NB4 (cell line): ENCODE data around the gene IKBIP.
A peak's percentile ranks its signal among the peaks of the same experiment; 100 is the strongest.
"Not testable (repeated sequence)": the region's sequence is repeated elsewhere in the genome, so short reads cannot be mapped to it uniquely, and the experiment has no call there.

ENCODE experiments used
- DNase-seq: peaks from one replicate; pipeline ENCODE4 v3.0.0; 2010; ENCODE audit warnings: low read depth
- H3K4me3 ChIP-seq: one replicate; pipeline ENCODE4 v1.5.1; 2011; ENCODE audit warnings: mild to moderate bottlenecking, low read depth, low read length, moderate library complexity
- MYC ChIP-seq: IDR thresholded peaks from 2 replicates; pipeline ENCODE4 v1.6.1; 2011; ENCODE audit warnings: low read depth, low read length
- POLR2A ChIP-seq: IDR thresholded peaks from 2 replicates; pipeline ENCODE4 v1.6.1; 2011; ENCODE audit warnings: mild to moderate bottlenecking; ENCODE audit not compliant: insufficient read length; ENCODE audit errors: extremely low read depth
- TF ChIP-seq, protein P1 (sequence below): IDR thresholded peaks from one replicate; pipeline ENCODE4 v1.5.1; 2012; ENCODE audit warnings: low read depth, low read length
- TF ChIP-seq, protein P2 (sequence below): IDR thresholded peaks from 2 replicates; pipeline ENCODE4 v1.6.1; 2011; ENCODE audit warnings: low read depth, low read length

Gene IKBIP

GRCh38 chr12:98581101-98581500, 63.5 kb downstream of the IKBIP start:
- DNase-seq, result no peak

GRCh38 chr12:98580695-98581094, 63.9 kb downstream of the IKBIP start:
- no peak overlapping the region for H3K4me3 ChIP-seq
- DNase-seq, result no peak
- TF ChIP-seq, protein P1, sequence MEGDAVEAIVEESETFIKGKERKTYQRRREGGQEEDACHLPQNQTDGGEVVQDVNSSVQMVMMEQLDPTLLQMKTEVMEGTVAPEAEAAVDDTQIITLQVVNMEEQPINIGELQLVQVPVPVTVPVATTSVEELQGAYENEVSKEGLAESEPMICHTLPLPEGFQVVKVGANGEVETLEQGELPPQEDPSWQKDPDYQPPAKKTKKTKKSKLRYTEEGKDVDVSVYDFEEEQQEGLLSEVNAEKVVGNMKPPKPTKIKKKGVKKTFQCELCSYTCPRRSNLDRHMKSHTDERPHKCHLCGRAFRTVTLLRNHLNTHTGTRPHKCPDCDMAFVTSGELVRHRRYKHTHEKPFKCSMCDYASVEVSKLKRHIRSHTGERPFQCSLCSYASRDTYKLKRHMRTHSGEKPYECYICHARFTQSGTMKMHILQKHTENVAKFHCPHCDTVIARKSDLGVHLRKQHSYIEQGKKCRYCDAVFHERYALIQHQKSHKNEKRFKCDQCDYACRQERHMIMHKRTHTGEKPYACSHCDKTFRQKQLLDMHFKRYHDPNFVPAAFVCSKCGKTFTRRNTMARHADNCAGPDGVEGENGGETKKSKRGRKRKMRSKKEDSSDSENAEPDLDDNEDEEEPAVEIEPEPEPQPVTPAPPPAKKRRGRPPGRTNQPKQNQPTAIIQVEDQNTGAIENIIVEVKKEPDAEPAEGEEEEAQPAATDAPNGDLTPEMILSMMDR, result no peak
- no peak for TF ChIP-seq MYC
- no peak for TF ChIP-seq POLR2A
- TF ChIP-seq, protein P2, sequence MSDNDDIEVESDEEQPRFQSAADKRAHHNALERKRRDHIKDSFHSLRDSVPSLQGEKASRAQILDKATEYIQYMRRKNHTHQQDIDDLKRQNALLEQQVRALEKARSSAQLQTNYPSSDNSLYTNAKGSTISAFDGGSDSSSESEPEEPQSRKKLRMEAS, result no peak

More at GRCh38 chr12:98581101-98581500, 63.5 kb downstream of the IKBIP start:
- H3K4me3 ChIP-seq, result no peak overlapping the region
- no peak for TF ChIP-seq POLR2A
- TF ChIP-seq MYC, result no peak
- TF ChIP-seq, protein P2, result no peak
- TF ChIP-seq, protein P1, result no peak

DNA sequence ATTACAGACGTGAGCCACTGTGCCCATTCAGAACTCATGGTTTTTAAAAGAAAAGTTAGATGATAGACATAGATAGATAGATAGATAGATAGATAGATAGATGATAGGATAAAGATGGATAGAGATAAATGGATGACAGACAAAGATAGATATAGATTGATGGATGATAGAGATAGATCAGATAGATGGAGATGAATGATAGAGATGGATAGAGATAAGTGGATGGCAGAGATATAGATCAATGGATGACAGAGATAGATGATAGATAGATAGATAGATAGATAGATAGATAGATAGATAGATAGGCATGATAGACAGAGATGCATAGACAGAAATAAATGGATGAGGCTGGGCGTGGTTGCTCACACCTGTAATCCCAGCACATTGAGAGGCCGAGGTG, 64.8 kb downstream of the IKBIP start:
- DNase-seq, result no peak
- no peak overlapping the region for H3K4me3 ChIP-seq
- TF ChIP-seq MYC (no peak), POLR2A (no peak)
- TF ChIP-seq, protein P2, result no peak
- TF ChIP-seq, protein P1, result no peak

- no peak for DNase-seq
- no peak overlapping the region for H3K4me3 ChIP-seq
- TF ChIP-seq, protein P2, result no peak
- TF ChIP-seq MYC (no peak), POLR2A (no peak)
- TF ChIP-seq, protein P1, result no peak
Measured at GRCh38 chr12:98579347-98579746, 65.2 kb downstream of the IKBIP start.

DNA sequence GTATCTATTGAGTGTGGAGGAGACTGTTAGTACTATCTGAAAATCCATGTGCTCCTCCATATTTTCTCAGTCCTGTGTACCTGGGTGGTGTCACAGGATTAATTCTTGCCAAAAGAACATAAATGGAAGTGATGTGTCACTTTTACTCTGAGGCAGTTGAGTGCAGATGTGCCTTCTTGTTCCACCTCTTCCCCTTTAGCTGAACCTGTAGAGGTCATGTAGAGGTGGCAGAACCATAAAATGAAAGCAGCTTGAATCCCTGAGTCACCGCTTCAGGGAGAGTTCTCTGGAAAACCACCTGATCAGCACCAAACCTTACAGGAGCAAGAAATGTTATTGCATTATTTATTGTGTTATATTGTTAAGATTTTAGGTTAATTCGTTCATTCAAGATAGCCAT, 65.8 kb downstream of the IKBIP start:
- TF ChIP-seq, protein P2, result no peak
- no peak overlapping the region for H3K4me3 ChIP-seq
- peak; percentile 42 for DNase-seq

DNA sequence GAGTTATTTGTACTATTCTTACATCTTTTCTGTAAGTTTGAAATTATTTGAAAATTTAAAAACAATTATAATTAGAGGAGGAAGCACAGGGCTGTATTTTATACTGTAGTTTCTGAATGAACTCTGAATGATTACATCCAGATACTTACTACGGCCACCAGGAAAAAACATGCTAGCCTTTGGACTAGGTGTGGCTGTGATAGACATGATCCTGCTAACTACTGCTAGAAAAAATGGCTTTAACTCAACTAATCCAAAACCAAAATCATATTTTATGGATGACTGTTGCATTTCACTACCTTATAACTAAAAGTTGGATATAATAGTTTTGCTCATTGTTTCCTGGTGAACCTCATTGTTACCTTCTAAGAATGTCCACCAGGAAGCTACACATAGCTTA, 66.2 kb downstream of the IKBIP start:
- no peak for TF ChIP-seq MYC
- TF ChIP-seq, protein P1, result no peak
- TF ChIP-seq, protein P2, result no peak
- no peak for TF ChIP-seq POLR2A
- DNase-seq, result no peak
- no peak overlapping the region for H3K4me3 ChIP-seq

GRCh38 chr12:98576795-98577194, 67.8 kb downstream of the IKBIP start:
- DNase-seq, H3K4me3 ChIP-seq: not testable (repeated sequence)
